ENCODE data around the gene FADS1.

DNA sequence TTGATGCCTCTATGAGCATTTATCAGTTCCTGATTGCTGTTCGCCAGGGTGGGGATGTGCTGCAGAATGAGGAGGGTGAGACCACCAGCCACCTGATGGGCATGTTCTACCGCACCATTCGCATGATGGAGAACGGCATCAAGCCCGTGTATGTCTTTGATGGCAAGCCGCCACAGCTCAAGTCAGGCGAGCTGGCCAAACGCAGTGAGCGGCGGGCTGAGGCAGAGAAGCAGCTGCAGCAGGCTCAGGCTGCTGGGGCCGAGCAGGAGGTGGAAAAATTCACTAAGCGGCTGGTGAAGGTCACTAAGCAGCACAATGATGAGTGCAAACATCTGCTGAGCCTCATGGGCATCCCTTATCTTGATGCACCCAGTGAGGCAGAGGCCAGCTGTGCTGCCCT lies 21.3 kb downstream of the FADS1 start:
- TF ChIP-seq, protein P1, sequence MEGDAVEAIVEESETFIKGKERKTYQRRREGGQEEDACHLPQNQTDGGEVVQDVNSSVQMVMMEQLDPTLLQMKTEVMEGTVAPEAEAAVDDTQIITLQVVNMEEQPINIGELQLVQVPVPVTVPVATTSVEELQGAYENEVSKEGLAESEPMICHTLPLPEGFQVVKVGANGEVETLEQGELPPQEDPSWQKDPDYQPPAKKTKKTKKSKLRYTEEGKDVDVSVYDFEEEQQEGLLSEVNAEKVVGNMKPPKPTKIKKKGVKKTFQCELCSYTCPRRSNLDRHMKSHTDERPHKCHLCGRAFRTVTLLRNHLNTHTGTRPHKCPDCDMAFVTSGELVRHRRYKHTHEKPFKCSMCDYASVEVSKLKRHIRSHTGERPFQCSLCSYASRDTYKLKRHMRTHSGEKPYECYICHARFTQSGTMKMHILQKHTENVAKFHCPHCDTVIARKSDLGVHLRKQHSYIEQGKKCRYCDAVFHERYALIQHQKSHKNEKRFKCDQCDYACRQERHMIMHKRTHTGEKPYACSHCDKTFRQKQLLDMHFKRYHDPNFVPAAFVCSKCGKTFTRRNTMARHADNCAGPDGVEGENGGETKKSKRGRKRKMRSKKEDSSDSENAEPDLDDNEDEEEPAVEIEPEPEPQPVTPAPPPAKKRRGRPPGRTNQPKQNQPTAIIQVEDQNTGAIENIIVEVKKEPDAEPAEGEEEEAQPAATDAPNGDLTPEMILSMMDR (IDR thresholded peaks at IDR 0.05): no peak
- TF ChIP-seq POLR2A (IDR thresholded peaks at IDR 0.05): no peak

Data from esophagus squamous epithelium (tissue), 4 donors.